GM18520 (cell line): Measurements from ENCODE around the gene TM9SF1.
A peak's percentile ranks its signal among the peaks of the same experiment; 100 is the strongest.

ENCODE experiments used
- ATAC-seq: cut with Tn5 transposase; IDR thresholded peaks from one replicate; pipeline ENCODE4 v1.9.1; 2021; ENCODE audit not compliant: unreplicated experiment

TM9SF1 gene

DNA sequence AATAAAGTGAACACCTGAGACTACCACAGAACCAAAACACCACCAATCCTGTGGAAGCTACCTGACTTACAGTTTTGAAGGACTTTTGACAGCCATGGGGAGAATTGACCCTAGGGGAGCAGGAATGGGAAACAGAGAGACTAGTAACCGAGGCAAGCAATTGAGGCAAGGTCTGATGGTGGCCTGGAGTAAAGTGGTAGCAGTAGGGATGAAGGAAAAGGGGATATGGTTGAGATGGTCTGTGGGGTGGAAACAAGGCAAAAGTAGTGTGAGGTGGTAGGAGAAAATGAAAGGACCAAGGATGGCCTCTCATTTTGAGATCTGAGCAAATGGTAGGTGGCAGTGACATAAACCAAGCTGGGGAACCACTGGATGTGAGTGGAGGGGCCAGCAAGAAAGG, 38.4 kb downstream of the TM9SF1 start:
- no peak for ATAC-seq

DNA sequence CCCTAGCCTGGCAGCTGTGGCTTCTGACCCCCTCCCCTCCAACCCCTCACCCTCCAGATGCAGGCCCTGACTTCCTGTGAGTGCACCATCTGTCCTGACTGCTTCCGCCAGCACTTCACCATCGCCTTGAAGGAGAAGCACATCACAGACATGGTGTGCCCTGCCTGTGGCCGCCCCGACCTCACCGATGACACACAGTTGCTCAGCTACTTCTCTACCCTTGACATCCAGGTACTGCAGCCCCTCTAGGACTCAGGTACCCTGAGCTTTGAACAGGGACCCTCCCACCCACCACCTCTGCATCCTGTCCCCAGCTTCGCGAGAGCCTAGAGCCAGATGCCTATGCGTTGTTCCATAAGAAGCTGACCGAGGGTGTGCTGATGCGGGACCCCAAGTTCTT, 40.1 kb downstream of the TM9SF1 start:
- ATAC-seq = no peak

DNA sequence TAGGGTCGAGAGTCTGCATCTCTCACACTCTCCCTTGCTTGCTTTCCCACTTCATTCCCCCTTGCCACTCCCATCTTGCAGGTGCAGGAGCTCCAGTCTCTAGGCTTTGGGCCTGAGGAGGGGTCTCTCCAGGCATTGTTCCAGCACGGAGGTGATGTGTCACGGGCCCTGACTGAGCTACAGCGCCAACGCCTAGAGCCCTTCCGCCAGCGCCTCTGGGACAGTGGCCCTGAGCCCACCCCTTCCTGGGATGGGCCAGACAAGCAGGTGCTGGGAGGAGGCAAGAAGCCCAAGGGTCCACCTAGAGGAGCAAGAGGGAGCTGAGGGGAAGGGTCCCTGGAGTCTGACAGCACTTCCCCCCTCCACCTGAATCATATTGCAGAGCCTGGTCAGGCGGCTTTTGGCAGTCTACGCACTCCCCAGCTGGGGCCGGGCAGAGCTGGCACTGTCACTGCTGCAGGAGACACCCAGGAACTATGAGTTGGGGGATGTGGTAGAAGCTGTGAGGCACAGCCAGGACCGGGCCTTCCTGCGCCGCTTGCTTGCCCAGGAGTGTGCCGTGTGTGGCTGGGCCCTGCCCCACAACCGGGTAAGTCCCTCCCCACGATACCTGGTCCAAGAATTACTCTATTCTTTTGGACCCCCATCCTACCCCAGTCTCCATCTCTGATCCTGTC, 43.7 kb downstream of the TM9SF1 start:
- ATAC-seq = no peak

DNA sequence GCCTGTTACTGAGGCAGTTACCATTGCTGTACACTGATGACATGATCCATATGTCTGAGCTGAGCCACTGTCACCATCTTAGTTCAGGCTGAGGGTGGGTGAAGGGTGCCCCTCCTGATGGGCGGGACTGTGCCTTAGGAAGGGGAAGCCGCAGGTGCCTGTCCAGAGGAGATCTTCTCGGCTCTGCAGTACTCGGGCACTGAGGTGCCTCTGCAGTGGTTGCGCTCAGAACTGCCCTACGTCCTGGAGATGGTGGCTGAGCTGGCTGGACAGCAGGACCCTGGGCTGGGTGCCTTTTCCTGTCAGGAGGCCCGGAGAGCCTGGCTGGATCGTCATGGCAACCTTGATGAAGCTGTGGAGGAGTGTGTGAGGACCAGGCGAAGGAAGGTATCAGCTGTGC, 44.2 kb downstream of the TM9SF1 start:
- ATAC-seq = no peak

DNA sequence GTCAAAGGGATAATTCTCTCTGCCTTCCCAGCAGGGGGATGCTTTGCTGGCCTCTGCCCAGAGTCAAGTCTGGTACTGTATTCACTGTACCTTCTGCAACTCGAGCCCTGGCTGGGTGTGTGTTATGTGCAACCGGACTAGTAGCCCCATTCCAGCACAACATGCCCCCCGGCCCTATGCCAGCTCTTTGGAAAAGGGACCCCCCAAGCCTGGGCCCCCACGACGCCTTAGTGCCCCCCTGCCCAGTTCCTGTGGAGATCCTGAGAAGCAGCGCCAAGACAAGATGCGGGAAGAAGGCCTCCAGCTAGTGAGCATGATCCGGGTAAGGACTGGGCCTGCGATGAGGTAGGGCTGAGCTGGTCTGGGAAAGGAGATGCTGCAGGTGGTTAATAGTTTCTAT, 44.7 kb downstream of the TM9SF1 start:
- ATAC-seq = no peak

DNA sequence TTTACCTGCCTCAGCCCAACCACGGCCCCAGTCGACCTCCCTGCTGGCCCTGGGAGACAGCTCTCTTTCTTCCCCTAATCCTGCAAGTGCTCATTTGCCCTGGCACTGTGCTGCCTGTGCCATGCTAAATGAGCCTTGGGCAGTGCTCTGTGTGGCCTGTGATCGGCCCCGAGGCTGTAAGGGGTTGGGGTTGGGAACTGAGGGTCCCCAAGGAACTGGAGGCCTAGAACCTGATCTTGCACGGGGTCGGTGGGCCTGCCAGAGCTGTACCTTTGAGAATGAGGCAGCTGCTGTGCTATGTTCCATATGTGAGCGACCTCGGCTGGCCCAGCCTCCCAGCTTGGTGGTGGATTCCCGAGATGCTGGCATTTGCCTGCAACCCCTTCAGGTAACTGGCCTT, 45.2 kb downstream of the TM9SF1 start:
- ATAC-seq = no peak

DNA sequence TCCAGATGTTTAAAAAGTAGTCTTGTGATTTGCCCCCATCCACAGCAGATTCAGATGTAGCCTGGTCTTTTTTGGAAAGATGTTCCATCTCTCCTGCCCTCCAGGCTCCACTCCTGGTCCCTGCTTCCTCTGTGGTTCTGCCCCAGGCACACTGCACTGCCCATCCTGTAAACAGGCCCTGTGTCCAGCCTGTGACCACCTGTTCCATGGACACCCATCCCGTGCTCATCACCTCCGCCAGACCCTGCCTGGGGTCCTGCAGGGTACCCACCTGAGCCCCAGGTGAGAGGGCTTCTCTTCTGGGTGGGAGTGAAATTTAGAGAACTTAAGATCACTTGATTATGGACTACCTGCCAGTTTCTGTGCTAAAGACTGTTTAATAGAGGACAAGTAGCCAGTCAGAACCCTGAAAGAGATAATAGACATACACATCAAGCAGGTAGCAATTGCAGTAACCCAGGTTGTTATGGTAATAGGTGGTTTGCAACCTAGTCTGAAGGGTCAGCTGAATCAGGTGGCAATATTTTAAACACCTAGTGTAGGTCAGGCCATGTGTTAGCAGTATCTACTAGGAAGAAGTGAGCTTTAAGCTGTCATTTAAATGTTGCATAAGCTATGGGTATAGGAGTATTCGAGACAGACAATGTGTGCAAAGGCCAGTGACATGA, 45.8 kb downstream of the TM9SF1 start:
- ATAC-seq = no peak

DNA sequence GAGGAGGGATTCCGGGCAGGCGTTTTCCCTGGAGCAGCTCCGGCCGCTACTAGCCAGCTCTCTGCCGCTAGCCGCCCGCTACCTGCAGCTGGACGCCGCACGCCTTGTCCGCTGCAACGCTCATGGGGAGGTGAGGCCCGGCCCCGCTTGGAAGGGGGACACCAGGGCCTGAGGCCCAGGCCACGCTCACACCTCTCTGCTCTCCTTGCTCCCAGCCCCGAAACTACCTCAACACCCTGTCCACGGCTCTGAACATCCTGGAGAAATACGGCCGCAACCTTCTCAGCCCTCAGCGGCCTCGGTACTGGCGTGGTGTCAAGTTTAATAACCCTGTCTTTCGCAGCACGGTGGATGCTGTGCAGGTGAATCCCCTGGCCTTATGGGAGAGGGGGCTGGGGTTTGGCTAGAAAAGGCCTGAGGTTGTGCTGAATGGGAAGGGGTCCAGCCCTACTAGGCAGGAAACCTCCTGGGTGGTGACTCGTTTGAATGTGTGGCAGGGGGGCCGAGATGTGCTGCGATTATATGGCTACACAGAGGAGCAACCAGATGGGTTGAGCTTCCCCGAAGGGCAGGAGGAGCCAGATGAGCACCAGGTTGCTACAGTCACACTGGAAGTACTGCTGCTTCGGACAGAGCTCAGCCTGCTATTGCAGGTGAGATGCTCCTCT, 47.3 kb downstream of the TM9SF1 start:
- ATAC-seq = no peak

DNA sequence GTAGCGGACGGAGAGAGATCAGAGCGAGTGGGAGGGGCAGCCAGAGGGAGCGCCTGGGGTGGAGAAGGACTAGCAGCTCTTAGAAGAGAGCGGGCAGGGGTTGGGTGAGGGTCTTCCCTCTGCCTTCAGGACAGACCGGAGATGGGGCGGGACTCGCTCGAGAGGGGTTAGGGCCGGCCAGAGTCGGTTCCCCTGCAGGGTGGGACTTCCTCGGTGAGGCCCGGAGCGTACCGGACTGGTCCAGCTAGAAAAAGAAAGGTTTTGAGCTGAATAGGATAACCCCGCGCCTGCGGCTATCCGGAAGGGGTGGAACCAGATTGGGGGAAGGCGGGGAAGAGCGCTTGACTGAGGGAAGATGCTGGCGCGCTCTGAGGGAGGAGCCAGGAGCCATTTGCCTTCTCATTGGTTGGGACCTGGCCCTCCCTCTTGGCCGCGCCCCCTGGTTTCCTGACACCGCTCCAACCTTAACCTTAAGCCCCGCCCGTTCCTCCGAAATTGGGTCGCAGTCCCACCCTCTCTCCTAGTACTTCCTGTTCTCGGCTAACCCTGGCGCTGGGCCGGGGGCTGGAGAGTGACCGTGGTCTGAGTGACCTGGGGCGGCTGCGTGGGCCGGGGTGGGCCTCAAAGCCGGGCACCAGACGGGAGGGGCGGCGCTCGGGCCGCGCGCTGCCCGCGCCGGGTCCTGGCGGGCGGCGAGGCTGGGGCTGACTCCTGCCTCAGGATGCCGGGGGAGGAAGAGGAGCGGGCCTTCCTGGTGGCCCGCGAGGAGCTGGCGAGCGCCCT, 48.1 kb downstream of the TM9SF1 start, which contains the start of gene RNF31:
RNF31 (plus strand) TSS at position 521 of the 783 bp plus-strand sequence; CDS start at position 722, 201 bp downstream.
- ATAC-seq = peak; percentile 79

DNA sequence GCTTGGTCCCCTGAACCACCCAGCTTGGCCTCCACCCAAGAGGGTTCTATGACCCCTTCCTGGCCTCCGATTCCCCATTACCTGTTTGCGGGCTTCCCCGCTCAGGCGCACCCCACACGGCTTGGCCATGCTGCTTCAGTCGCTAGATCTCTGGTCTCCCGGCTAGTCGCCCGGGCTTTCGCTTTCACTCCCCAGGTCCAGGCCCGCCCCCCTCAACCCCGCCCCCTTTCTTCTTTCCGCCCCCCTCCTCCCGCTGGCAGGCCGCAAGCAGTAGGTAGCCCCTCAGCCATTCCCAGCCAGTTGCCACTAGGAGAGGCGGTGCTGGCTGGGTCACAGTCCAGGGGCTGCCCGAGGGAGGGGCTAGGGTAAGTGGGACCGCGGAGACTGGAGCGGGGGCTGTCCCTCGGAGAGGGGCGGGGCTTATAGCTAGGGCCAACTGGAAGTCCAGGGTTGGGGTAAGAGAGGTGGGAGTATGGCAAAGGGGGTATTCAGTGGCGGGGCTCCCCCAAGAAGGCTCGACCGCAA, 48.7 kb downstream of the TM9SF1 start, which contains the start of gene PSME2:
PSME2 (minus strand) TSS at position 158 of the 525 bp plus-strand sequence; CDS start at position 129, 29 bp downstream.
- ATAC-seq = peak; percentile 41

DNA sequence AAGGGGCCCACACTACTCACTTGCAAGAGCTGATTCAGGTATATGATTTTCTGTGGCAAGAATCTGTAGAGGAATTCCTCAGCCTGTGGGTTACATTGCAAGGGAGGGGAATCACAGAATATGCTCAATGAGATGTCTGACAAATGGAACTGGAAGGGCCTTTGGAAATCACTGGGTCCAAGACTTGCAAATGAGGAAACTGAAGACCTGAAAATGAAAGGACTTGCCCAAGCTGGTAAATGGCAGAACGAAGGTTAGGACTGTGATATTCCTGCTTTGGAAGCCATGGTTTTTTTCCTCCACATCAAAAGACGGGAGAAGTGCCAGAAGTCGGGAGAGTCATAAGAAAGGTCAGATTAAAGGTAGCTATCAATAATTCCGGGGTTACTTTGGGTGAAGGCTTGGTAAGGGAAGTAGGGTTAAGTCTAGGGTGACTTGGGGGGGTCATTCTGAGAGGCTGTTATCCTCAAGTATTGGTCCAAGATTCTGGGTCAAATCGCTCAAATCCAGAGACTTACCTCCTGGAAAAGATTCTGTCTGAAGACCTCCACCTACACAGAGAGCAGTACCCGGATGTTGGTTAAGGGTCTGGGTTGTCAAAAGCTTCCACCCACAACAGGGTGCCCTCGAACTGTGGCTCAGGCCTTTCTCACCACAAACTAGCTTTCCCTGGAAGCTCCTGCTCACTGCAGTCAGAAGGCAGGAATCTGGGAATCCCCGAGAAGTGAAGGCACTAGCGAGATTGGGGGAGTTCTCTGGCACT, 49.4 kb downstream of the TM9SF1 start:
- no peak for ATAC-seq

DNA sequence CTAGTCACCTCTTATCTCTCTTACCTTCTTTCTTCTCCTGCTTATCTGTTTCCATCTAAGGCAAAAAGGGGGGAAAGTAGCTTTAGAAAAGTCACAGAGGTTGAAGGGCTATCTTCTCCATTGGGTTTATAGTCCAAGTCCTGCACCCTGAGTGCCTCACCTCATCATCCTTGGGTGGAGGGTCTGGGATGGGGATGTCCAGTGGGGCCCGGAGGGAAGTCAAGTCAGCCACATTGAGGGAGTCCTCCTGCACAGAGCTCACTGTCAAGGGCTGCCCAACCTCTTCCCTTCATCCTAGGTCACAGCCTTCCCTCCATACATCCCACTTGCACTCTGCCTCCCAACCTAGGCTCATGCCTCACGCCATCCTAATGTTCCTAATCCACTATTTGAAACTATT, 50.0 kb downstream of the TM9SF1 start:
- ATAC-seq = no peak

DNA sequence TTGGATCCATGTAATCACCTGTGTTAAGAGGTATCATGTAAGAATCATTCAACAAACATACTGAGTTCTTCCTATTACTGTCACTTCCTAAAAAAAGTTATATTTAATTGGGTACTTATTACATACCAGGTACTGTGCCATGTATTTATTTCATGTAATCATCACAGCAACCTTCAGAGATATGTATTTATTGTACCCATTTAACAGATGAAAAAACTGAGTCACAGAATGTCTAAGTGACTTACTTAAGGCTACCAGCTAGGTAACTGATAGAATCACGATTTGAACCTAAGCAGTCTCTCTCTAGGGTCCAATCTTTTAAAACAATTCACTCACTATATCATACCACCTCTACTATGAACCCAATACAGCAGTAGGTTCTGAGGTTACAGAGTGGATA, 50.8 kb downstream of the TM9SF1 start:
- ATAC-seq = no peak

DNA sequence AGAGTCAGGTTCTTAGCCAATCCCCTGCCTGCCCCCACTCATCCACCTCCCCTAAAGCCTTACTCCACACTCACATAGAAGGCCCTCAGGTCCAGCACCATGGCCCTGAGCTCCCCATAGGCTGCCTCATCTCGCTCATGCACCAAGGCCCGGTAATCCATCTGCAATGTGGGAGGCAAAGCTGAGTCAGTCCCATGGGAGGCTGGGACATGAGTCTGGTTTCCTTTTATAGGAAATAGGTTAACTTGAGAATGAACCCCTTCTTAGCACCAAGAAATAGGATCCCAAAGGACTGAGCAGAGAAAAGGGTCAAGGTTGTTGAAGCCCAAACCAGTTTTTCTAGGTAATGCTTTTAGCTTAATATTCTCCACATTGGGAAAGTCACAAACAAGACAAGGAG, 51.7 kb downstream of the TM9SF1 start:
- ATAC-seq = no peak

DNA sequence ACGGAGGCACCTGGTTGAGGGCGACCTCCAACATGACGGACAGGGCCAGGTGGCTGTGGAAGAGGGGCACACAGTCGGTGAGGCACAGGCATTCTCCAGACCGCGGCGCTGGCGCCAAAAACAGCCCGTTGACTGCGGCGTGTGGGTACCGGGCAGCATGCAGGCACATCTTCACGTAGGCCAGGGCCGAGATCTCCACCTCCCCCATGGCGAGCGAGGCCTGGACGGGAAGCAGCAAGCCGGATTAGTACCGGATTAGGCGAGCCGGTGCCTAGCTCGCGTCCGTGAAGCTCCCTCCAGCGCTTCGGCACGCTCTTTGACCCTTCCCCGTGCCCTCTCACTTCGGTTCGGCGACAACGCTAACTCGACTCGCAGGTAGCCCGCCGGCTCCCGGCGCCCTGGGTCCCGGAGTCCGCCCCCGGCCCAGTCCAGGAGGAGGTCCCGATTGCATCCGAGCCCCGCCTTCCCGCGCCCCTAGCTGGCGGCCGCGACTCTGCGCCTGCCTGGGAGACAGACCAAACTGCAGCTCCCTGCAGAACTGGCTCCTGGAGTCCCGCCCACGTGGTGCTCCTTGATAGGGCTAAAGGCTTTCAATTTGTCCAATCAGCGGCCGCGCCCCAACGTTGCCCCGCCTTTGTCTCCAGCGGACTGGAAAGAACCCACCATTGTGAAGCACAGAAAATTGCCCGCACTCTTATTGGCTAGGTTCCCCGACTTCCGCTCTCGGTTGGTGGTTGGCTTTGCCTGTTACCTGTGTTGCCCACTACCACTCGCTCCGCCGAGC, 54.0 kb downstream of the TM9SF1 start, which contains the start of gene EMC9:
EMC9 (minus strand) TSS at position 495 of the 784 bp plus-strand sequence; CDS start at position 208, 287 bp downstream.
- peak; percentile 80 for ATAC-seq

DNA sequence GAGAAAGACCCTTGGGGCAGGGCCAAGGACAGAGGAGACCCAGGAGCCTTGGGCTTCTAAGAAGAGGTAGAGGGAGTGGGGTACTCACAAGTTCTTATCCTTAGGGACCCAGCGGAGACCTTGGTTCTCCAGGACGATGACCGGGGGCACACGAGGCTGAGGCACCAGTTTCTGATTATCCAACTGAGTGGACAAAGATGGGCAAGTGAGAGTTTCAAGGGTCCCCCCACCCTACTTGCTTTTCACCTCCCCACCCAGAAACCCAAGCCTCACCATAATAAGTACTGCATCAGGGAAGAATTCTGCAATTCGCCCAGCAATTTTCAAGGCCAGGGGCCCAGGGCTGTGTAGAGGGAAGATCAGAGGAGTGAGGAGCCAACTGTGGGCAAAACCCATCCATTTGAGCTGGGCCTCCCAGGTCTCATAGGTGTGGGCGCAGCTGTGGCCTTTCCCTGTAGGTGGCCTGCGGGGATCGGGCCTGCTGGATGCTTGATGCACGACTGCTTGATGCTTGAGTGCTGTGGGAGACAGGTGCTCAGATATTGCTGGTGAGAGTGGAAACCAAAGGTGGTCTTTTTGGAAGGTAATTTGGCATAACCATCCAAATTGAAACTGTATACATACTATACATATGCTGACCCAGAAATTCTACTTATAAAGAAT, 55.8 kb downstream of the TM9SF1 start:
- no peak for ATAC-seq
